ENCODE data around the gene SEC23B.
"Not testable (repeated sequence)": the region's sequence is repeated elsewhere in the genome, so short reads cannot be mapped to it uniquely, and the experiment has no call there.

The SEC23B gene

GRCh38 chr20:18526761-18527160 is 19.0 kb downstream of the SEC23B start:
- DNase-seq = not testable (repeated sequence)

- no peak for DNase-seq
Measured at GRCh38 chr20:18527339-18527738, 19.6 kb downstream of the SEC23B start.

DNA sequence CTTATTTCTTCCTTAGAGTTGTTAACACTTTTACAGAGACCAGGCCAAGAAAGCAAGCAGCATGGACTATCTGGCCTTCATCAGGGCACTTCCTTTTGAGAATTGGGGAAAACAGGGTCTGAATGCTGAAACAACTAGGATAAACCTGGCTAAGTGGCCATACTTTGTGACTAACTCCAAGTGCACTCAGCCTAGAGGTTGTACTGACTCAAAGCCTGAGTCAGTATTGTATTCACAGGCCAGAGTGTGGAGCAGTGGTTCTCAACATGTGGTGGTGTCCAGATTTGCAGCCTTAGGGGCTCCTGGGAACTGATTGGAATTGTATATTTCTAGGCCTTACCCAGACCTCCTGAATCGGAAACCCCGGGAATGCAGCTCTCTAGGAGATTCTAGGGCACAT is 20.1 kb downstream of the SEC23B start:
- peak in 1 of 2 experiments; percentile 12 for DNase-seq

- DNase-seq = no peak
Measured at GRCh38 chr20:18529041-18529440, 21.3 kb downstream of the SEC23B start.

DNA sequence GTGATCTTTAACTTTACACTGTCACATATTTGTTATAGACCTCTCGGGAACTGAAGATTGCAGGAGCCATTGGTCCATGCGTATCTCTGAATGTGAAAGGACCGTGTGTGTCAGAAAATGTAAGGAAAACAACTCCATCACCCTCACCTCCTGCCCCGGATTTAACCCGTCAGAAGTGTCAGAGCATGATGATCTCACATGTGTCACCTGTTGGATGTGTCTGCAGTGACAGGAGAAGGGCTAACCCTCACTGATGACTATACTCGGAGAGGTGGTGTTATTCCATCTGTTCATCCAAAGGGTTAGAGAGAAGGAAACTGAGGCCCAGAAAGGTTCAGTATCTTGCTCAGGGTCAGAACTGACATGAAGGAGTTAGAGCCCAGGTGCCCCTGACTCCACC is 24.9 kb downstream of the SEC23B start:
- no peak for DNase-seq

- no peak for DNase-seq
Measured at GRCh38 chr20:18533491-18533890, 25.8 kb downstream of the SEC23B start.

DNA sequence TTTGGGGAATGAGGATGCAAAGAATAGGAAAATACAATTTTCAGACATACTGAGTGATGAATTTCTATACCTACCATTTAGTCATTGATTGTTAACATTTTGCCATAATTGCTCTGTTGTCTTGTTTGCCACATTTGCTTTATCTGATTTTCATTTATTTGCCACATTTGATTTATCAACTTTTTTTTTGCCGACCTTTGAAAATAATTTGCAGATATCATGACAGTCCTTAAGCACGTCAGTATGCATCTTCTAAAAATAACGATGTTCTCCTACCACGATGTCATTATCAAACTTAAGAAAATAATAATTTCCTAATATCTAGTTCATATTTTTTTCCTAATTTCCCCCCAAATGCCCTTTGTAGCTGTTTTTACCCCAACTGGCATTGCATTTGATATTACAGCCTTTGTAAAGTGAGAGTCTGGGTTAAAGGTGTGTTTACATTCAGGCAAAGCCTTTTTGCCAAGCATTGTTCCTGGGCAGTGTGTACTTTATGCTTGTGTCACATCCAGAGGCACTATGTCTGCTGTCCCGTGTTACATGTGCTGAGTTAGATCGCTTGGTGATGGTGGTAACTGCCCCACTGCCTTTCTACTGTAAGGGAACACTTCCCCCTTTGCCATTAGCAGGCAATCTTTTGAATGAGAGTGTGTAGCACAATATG is 26.4 kb downstream of the SEC23B start:
- no peak for DNase-seq

DNA sequence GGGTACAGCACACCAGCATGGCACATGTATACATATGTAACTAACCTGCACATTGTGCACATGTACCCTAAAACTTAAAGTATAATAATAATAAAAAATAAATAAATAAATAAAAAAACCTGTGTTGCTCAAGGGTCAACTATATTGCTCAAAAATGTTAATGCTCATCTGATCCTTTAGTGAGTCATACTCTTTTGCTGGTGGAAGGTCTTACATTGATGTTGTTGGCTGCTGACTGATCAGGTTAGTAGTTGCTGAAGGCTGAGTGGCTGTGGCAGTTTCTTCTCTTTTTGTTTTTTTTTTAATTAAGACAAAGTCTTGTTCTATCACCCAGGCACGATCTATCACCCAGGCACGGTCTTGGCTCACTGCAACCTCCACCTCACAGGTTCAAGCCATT is 29.9 kb downstream of the SEC23B start:
- DNase-seq = no peak

DNA sequence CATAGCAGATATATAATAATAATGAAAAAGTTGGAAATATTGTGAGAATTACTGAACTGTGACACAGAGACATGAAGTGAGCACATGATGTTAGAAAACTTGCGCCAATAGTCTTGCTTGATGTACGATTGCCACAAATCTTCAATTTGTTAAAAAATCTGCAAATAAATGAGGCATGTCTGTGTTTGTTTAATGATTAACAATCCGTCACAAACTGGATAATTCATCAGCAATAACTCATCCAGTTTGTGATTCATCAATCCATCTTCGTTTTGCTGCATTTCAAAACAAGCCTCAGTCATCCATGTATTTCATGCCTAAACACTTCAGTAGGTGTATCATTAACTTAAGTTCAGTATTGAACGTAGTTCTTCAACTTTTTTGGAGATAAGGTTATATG is 34.0 kb downstream of the SEC23B start:
- no peak for DNase-seq

DNA sequence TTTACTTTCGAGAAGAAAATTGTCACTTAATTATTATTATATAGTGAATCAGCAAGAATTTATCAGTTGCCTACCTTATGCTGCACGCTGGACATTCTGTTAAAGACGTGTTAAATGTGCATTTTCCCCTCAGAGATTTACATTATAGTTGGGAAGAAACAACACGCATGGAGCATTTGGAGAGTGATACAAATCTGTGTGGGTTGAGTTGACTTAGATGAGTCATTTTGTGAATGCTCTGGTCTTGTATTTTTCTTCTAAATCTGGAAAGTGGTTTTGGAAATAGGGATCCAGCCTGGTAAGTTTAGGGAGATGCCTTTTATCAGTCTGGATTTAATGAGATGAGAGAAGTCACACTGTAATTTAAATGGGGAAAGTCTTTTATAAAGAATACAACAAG is 35.5 kb downstream of the SEC23B start:
- no peak for DNase-seq

GRCh38 chr20:18543932-18544331 is 36.2 kb downstream of the SEC23B start:
- no peak for DNase-seq

- no peak for DNase-seq
Measured at GRCh38 chr20:18545566-18545965, 37.8 kb downstream of the SEC23B start.

DNA sequence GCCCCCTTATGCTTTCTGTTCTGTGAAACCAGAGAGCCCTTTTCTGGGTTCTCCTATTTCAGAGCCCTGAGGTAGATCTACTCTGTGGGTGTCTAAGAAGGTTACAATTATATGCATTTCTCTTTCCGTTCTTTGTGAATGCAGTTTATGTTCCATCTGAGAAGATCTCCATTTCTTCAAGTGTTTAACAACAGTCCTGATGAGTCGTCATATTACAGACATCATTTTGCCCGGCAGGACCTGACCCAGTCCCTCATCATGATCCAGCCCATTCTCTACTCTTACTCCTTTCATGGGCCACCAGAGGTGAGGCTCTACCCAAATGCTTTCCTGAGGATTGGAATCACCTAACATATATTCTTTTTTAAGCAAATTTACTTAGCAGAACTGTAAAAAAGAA is 40.7 kb downstream of the SEC23B start:
- no peak for DNase-seq

DNA sequence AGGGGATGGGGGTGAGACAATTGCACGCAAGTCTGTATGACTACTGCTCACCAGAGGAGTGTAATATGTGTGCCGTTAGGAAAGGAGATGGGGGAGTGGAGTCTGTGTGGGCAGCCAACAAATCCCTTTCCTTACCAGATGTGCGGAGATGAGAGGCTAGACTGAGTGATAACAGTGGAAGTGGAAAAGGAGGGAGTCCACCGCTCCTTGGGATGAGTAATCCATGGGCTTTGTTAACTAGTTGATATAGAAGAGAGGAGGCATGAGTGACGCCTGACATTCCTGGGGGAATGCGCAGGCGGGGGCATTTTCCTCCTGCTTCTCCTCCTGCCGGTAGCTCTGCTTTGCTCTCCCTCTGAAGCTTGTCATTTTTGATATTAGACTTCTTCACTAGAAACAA is 46.0 kb downstream of the SEC23B start:
- no peak for DNase-seq

DNA sequence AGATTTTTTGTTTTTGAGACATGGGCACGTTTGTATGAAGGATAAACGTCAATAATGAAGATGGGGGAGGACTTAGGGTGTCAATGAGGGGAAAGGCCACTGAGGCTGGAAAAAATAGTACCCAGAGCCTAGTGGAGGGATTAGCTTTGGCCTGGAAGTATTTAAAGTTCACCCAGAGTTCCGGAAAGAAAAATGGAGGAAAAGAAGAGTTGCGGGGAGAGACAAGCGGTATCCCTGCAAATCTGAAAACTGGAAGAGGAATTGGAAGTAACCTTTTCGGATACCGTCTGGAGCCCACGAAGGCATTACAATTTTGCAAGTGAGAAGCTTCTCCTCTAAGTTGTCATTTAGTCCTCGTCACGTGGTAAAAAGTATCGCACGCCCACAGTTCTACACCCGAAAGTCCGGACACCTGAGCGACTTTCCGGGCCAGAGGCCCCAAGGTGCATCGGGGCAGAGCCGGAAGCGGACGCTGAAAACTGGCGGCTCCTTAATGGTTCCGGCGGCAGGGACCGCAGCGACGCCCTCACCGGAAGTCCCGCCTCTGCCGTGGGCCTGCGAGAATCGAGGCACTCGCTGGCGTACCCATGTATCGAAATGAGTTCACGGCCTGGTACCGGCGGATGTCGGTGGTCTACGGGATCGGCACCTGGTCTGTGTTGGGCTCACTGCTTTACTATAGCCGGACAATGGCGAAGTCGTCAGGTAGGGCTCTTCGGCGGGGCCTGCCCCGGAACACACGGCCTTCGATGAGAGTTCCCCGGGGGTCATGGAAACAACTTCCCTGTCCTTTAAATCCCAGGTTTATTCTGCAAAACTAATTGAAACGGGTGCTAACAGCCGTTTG is 59.4 kb downstream of the SEC23B start, which contains the start of gene SMIM26:
TSS of gene SMIM26 (plus strand) at position 541 of the 847 bp plus-strand sequence. CDS start at position 588, 47 bp downstream.
- DNase-seq = peak; percentile 92 to 93

DNA sequence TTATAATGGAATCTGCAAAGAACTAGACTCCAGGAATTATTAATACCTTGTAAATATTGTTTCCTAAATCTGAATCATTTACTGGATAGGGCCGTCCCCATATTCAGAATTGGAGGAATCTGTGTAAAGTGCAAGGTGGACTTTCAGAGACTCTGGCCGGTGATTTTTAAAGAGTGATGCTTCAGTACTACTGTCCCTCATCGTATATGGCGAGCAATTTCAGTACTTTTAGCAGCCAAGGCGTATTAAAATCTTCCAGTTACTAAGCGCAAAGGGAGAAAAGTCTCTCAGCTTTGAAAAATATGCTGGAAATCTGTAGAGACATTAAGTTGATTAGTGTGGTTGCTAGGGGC is 60.0 kb downstream of the SEC23B start:
- DNase-seq = no peak

DNA sequence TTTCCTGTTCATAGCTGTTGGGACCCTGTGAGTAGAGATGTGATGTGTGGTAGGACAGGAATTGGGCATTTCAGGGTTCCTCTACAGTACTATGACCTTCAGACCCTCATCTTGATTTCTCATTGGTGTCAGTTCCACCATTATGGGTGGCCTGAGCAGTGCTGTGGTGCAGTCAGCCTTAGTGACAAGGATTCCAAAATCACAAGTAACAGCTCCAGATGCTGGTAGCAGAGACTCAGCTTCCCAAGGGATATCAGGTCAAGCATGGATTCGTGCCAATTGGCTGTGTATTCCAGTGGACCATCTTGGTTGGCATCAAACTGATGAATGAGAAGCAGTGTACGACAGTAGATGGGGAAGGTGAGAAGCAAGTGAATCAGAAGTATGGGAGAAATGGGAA is 63.3 kb downstream of the SEC23B start:
- no peak for DNase-seq

DNA sequence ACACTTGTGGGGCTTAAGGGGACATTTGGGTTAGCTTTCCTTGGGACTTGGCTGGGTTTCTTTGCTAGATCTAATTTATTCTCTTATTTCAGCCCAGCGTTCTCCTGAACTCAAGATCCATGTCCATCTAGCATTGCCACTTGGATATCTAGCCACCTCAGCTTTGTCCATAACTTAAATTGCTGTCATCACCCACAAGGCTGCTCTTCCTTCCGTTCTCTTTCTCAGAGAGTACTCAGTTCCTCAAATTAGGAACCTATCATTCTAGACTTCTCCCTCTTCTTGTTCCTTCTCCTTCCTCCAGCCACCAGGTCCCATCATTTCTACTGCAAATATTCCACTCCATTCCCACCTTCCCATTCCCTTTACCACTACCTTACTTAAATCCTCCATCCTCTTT is 63.8 kb downstream of the SEC23B start:
- no peak for DNase-seq

GRCh38 chr20:18577942-18578341 is 70.2 kb downstream of the SEC23B start:
- no peak for DNase-seq

DNA sequence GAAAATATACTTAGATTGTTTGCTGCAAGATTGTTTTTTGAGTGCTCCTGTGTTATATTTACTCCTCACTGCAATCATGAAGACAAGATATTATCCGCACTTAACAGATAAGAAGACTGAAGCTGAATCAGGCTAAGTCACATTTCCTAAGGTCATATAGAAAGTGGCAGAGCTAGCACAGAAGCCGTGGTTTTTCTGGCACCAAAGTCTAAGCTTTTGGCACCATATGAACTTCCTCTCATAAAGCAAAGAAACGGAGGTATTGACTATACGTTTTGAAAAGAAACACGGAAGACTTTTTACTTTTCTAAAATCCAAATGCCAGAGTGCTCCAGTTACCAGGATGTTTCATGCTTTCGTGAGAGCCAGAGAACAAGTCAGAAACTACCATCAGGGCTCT is 70.8 kb downstream of the SEC23B start:
- no peak for DNase-seq

- no peak for DNase-seq
Measured at GRCh38 chr20:18580012-18580411, 72.3 kb downstream of the SEC23B start.

GRCh38 chr20:18585134-18585533 is 77.4 kb downstream of the SEC23B start:
- DNase-seq = no peak

GRCh38 chr20:18587665-18588573 is 80.2 kb downstream of the SEC23B start, which contains the start of gene DTD1:
TSS of gene DTD1 (plus strand) at chr20:18588054. CDS start at chr20:18588073, 19 bp downstream.
- DNase-seq = peak; percentile 79 to 86

Measured in SW 1271 (cell line).